IPS-18c (cell line): ENCODE measurements around the gene PHLDB3.
A peak's percentile ranks its signal among the peaks of the same experiment; 100 is the strongest.
"Not testable (repeated sequence)": the region's sequence is repeated elsewhere in the genome, so short reads cannot be mapped to it uniquely, and the experiment has no call there.

Experiments used
- H3K4me3 ChIP-seq: 2 replicates; pipeline ENCODE4 v1.7.0; 2013; ENCODE audit warnings: low read depth, mild to moderate bottlenecking, low read length, moderate library complexity; ENCODE audit not compliant: insufficient read depth
- H3K9me3 ChIP-seq: one replicate; pipeline ENCODE4 v1.6.1; 2013; ENCODE audit warnings: mild to moderate bottlenecking, low read length, moderate library complexity; ENCODE audit not compliant: control insufficient read depth, insufficient read depth

The PHLDB3 gene

GRCh38 chr19:43504426-43505185 lies at the start of gene PHLDB3:
Gene PHLDB3 (minus strand): TSS chr19:43504746. CDS start chr19:43504118, 628 bp downstream.
- no peaks in the 10 kb centered on the region for H3K9me3 ChIP-seq
- H3K4me3 ChIP-seq, result peak within 1 kb of the TSS; percentile 75

DNA sequence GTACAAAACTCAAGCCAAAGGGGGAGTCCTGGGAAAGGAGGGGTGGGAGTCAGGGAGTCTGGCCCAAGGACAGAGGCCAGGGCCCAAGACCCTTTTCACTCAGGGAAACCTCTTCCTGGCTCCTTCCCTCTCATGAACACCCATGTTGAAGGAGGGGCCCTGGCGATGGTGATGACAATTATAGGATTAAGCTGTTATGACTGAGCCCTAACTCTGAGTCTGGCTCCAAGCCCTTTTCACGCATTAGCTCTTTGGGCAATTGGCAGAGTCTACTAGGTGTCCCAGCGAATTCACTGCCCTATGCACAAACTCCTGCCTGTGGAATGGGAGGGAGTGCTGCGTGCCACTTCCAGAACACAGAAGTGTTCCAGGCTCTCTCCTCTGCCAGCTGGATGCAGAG lies 49.1 kb upstream of the PHLDB3 start:
- H3K4me3 ChIP-seq, result no peak overlapping the region
- H3K9me3 ChIP-seq, result no peaks in the 10 kb centered on the region

- Histone ChIP-seq H3K9me3 (no peaks in the 10 kb centered on the region), H3K4me3 (no peak overlapping the region)
Measured at GRCh38 chr19:43552616-43553015, 48.1 kb upstream of the PHLDB3 start.

GRCh38 chr19:43552198-43552450 lies 47.6 kb upstream of the PHLDB3 start:
- Histone ChIP-seq H3K9me3 (no peaks in the 10 kb centered on the region), H3K4me3 (no peak overlapping the region)

DNA sequence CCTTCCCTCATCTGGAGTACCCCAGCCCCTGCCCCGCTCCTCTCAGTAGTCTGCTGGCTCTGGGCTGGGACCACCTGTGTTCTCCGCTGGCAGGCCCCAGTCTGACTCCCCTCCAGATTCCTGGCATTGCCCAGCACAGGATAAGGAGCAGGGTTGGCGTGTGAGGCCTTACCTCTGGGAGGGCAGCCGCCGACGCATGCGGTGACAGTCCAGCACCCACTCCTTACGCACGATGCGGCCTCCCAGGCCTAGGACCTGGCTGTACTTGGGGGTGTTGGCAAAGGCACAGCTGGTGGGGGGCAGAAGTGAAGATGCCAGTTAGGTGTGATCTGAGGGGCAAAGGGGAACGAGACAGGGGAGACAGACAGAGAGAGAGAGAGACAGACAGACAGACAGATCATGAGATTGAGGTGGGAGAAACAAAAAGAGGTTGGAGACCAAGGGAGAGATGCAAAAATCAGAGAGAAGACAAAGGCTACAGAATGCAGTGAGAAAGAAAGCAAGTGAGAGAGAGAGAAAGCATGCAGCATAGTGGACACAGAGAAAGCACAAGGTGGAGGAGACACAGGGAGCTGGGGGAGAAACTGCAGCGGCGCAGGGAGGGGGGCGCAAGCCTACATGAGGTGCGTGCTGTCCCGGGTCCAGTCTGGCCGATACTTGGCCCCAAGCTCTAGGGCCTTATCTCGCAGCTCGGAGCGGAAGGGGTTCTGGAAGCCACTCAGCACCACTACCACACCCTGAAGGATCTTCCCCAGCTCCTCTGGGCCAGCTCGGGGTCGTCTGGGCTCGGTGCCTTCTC lies 47.1 kb upstream of the PHLDB3 start:
- no peak overlapping the region for H3K4me3 ChIP-seq
- no peaks in the 10 kb centered on the region for H3K9me3 ChIP-seq

DNA sequence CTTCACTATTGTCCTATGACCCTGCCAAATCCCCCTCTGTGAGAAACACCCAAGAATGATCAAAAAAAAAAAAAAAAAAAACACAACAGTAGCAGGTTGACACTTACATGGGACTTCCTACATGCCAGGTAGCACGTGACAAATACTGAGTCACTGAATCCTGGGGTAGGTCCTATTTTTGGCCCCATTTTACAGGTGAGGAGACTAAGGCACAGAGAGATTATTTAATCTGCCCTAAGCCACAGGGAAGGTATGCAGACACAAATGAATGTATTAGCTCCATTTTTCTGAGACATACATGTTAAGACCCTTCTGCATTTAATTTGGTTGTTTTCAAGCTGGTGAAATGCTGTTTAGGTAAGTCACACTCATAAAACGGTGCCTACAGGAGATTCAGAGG lies 44.2 kb upstream of the PHLDB3 start:
- Histone ChIP-seq H3K9me3 (no peaks in the 10 kb centered on the region), H3K4me3 (no peak overlapping the region)

GRCh38 chr19:43547926-43548325 lies 43.4 kb upstream of the PHLDB3 start:
- not testable (repeated sequence) for H3K4me3 ChIP-seq, H3K9me3 ChIP-seq

- no peaks in the 10 kb centered on the region for H3K9me3 ChIP-seq
Measured at GRCh38 chr19:43546581-43546980, 42.0 kb upstream of the PHLDB3 start.

GRCh38 chr19:43545981-43546380 lies 41.4 kb upstream of the PHLDB3 start:
- Histone ChIP-seq H3K9me3 (no peaks in the 10 kb centered on the region), H3K4me3 (no peak overlapping the region)

More at GRCh38 chr19:43546581-43546980, 42.0 kb upstream of the PHLDB3 start:
- H3K4me3 ChIP-seq, result no peak overlapping the region

DNA sequence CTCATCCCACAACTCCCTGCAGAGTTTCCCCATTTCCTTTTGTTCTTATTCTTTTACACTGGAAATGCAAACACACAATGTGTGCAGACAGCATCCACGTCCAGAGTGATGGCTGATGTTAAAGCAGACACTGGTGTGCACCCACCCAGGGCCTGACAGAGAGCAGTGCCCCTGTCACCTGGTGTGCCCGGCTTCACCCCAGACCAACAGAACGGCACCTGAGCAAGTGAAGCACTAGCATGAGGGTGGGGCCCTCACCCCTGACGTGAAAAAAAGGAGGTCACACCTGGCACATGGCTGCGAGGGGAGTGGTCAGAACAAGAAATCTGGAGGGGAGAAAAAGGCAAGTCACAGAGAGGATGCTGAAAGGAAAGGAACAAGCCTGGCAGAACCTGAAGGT lies 40.7 kb upstream of the PHLDB3 start:
- H3K9me3 ChIP-seq, result no peaks in the 10 kb centered on the region
- H3K4me3 ChIP-seq, result no peak overlapping the region

DNA sequence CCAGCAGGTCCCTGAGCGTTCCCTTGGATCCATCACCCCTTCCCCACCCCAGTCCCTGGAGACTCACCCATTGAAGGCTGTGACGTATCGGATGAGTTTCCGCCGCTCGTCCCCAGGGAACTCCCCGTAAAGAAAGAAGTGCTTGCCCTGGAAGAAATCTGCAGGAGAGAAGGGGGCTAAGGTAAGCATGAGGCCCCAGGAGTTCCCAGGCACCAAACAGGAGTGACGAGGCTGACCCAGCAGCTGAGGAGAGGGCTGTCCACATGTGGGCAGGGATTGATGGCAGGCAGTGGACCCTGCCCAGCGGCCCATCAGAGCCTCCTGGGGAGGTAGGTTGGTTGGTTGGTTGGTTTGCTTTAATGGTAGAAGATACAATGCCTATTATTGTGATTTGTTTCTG lies 39.5 kb upstream of the PHLDB3 start:
- Histone ChIP-seq H3K9me3 (no peaks in the 10 kb centered on the region), H3K4me3 (no peak overlapping the region)

DNA sequence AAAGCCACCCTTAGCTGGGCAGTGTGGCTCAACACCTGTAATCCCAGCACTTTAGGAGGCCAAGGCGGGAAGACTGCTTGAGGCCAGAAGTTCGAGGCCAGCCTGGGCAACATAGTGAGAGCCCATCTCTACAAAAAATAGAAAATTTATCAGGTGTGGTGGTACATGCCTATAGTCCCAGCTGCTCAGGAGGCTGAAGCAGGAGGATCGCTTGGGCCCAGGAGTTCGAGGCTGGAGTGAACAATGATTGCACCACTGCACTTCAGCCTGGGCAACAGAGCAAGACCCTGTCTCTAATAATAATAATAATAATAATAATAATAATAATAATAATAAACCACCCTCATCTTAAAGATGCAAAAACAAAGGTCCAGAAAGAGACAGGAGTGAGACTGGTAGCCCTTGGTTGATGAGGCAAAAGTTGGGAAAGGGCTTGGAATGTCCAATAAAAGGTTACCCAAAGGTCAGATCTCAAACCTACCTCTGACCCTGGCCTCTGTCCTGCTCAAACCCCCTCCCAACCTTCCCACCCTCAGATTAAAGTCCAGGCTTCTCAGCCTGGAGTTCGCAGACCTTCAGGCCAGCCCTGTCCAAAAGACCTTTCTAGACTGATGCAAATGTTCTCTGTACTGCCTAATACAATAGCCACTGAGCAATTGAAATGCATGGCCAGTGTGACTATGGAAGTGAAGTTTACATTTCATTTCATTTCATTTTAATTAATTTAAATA lies 37.5 kb upstream of the PHLDB3 start:
- Histone ChIP-seq H3K4me3 (no peak overlapping the region), H3K9me3 (no peaks in the 10 kb centered on the region)

DNA sequence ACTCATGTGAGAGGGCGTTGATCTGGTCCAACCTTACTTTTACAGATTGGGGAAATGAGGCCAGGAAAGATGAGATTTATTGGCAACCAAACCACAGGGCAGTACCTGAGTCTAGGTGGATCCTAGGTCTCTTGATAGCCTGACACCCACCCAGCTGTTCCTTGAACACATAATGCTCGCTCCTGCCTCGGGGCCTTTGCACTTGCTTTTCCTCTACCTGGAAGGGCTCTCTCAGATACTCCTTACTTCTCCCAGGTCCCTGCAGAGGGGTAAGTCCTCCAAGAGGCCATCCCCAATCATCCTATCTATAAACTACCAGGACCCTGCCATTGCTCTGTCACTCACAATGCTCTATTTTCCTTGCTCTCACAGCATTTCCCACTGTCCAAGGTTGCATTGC lies 35.8 kb upstream of the PHLDB3 start:
- H3K9me3 ChIP-seq, result no peaks in the 10 kb centered on the region
- no peak overlapping the region for H3K4me3 ChIP-seq

DNA sequence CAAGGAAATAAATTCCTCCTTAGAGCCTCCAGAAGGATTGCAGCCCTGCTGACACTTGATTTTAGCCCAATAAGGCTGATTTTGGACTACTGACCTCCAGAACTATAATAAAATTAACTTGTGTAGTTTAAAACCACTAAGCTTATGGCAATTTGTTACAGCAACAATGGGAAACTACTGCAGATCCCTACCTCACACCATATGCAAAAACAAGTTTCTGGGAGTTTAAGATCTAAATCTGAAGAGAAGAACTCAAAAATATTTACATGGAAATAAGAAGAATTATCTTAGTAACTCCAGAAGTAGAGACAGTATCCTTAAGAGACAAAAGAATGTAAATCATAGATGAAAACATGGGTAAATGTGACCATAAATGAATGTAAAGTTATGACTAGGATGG lies 34.4 kb upstream of the PHLDB3 start:
- H3K9me3 ChIP-seq, result no peaks in the 10 kb centered on the region
- H3K4me3 ChIP-seq, result no peak overlapping the region

DNA sequence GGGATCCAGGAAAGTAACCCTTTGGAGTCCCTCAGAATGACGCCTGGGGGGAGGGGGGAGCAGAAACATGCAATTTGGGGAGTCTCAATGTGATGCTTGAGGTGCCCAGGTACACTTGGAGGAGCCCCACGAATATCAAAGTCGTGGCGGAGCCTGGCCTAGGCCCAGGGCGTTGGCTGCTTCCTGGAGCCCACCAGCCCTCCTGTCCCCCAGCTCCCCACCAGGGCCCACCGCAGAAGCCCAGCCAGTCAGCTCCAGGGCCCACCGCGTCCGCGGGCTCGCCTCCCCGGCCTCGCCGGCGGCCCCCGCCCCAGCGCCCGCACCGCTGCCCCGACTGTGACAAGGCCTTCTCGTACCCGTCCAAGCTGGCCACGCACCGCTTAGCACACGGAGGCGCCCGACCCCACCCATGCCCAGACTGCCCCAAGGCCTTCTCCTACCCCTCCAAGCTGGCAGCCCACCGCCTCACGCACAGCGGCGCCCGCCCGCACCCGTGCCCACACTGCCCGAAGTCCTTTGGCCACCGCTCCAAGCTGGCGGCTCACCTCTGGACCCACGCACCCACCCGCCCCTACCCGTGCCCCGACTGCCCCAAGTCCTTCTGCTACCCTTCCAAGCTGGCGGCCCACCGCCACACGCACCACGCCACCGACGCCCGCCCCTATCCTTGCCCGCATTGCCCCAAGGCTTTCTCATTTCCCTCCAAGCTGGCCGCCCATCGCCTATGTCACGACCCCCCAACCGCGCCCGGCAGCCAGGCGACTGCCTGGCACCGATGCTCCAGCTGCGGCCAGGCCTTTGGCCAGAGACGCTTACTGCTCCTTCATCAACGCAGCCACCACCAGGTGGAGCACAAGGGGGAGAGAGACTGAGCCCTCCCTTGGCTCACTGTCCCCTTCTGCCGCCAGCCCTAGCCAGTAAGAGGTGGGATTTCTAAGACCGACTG lies 30.5 kb upstream of the PHLDB3 start:
- Histone ChIP-seq H3K9me3 (no peaks in the 10 kb centered on the region), H3K4me3 (no peak overlapping the region)

DNA sequence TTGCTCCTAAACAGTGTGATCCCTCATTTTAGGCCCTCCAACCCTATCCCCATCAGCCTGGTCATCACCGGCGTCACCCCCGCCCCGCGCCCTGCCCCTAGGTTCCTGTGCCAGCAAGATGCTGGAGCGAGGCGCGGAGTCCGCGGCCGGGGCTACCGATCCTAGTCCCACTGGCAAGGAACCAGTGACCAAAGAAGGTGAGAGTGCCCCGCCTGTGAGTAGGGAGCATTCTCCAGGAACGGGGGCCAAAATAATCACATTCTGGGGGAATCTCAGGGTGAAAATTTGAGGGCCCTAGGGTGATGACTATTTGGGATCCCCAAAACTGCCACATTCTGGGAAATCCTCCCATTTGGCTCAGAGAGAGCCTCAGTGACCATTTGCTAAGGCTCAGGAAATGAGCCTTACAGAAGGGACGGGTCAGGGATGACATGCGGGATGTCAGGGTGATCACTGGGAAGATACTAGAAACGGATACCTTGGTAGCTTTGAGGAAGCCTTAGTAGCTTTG lies 29.8 kb upstream of the PHLDB3 start:
- Histone ChIP-seq H3K4me3 (peak overlapping the region; percentile 71; the same call in 1 of the 2 replicates), H3K9me3 (no peaks in the 10 kb centered on the region)
